Pancreas (tissue), 10 donors: ENCODE data around the gene GAS6. TPM values are rescaled to one million over a fixed set of nuclear protein-coding genes. Genes with fewer than 3 reads are reported as not detected.

ENCODE experiments used
- ATAC-seq, 4 donors: fragments of 200-7000 bp; cut with Tn5 transposase; one replicate each; pipeline versions ENCODE4 v1.8.0 to v1.9.1; 2020; ENCODE audit warnings: mild to moderate bottlenecking in 4 of 4, moderate library complexity in 4 of 4
- DNase-seq, 6 donors: peaks; one replicate each; pipeline ENCODE4 v3.0.0-alpha.2; 2020
- FAIRE-seq: peaks from 2 replicates; lab custom pipeline; 2012; peaks lifted over from hg19 to GRCh38; lab: Jason Lieb, UNC
- H3K27ac ChIP-seq, 4 donors: fragments of 200-600 bp; sonication (generic); 1 replicate in 3 of 4; 2 replicates in 1 of 4; pipeline versions ENCODE4 v1.5.0 to v1.8.0; 2020
- H3K27me3 ChIP-seq, 4 donors: fragments of 200-600 bp; one replicate each; pipeline ENCODE4 v1.8.0; 2021
- H3K36me3 ChIP-seq, 3 donors: fragments of 200-600 bp; sonication (generic) in 1 of 3; one replicate each; pipeline versions ENCODE4 v1.5.0 to v1.8.0; 2020 to 2021
- H3K4me1 ChIP-seq, 3 donors: fragments of 200-600 bp; one replicate each; pipeline ENCODE4 v1.8.0; 2021
- H3K4me3 ChIP-seq, 4 donors: fragments of 200-600 bp; sonication (generic) in 2 of 4; one replicate each; pipeline versions ENCODE4 v1.5.0 to v1.8.0; 2020 to 2021
- H3K9me3 ChIP-seq, 4 donors: fragments of 200-600 bp; one replicate each; pipeline ENCODE4 v1.8.0; 2021
- CTCF ChIP-seq, 4 donors: fragments of 200-600 bp; sonication (generic) in 3 of 4; IDR thresholded peaks; one replicate each; pipeline versions ENCODE4 v1.5.0 to v1.8.0; 2021; ENCODE audit warnings: antibody characterized with exemption in 4 of 4
- WGBS, 2 donors: extraction: QIAGEN DNeasy Blood & Tissue Kit; methylation state at CpG; one replicate each; pipeline ENCODE4 v1.1.7; 2013; 5-methylcytosine and 5-hydroxymethylcytosine counted together
- intact Hi-C, 3 donors: fragments of 100-400 bp; cut with DNase I; formaldehyde crosslinking; loops; one replicate each; pipeline versions ENCODE4 v1.11.1 to v1.14.2; 2022
- polyA plus RNA-seq, 2 donors: library from polyadenylated mRNA; stranded (reverse); fragments of 200-250 nt; gene quantifications; one replicate each; pipeline ENCODE4 v1.2.3, GENCODE V29; 2013
- total RNA-seq, 6 donors: library from RNA; stranded (reverse); fragmentation: NEBNext Ultra II Directional in 4 of 6; extraction: Animal tissue kit (Norgen Biotek cat#: 25700) in 4 of 6; gene quantifications; one replicate each; pipeline versions ENCODE4 v1.2.1 to v1.2.4, GENCODE V29; 2021 to 2023
- donor health status: healthy with polysubstance abuse.
- donor health status: DM: no; HTN: no; CAD: no; lungs with moderate emphysema.
- donor health status: DM: no; HTN: no; CAD: no.
- donor health status: control.
- donor health status: control.
- donor health status: Bipolar disorder and iron deficiency.
- donor health status: DM: yes; HTN: yes; CAD: no.
- donor health status: DM: no; HTN: no; CAD: no.
- donor health status: DM: no; HTN: no; CAD: no.
- donor health status: DM: yes; HTN: yes; CAD: no.

GAS6 gene
- total and polyA plus RNA-seq, 8 donors, result 24.3 to 124 (median 42.2) TPM

GRCh38 chr13:113840541-113841352 lies 23.1 kb downstream of the GAS6 start:
- ATAC-seq (peak in 1 of 4 donors; percentile 31), DNase-seq (peak in 3 of 6 donors; percentile 29 to 69 (median 52)), FAIRE-seq (no peak)
- H3K9me3 ChIP-seq, result no peaks in the 10 kb centered on the region
- H3K27ac ChIP-seq, result peak overlapping the region; percentile 68 to 90 (median 88)
- WGBS, 2 donors, result 71 to 74% methylated on average over 35 of the region's 35 CpGs
- H3K36me3 ChIP-seq, result peaks cover 0 to 11% (median 0%) of the 10 kb centered on the region in 3 donors
- TF ChIP-seq CTCF (IDR thresholded peaks at IDR 0.05), result no peak
- no peak overlapping the region for H3K4me3 ChIP-seq
- no peaks in the 10 kb centered on the region for H3K27me3 ChIP-seq
- peaks cover 12 to 21% (median 16%) of the 10 kb centered on the region in 3 donors for H3K4me1 ChIP-seq
- intact Hi-C loops, result no loop called here

GRCh38 chr13:113839536-113840204 lies 24.2 kb downstream of the GAS6 start:
- FAIRE-seq (no peak), DNase-seq (peak in 5 of 6 donors; percentile 64 to 85 (median 64)), ATAC-seq (peak; percentile 19 to 52 (median 48))
- H3K27ac ChIP-seq, result peak overlapping the region; percentile 68 to 90 (median 88)
- no peaks in the 10 kb centered on the region for H3K9me3 ChIP-seq
- no peaks in the 10 kb centered on the region for H3K27me3 ChIP-seq
- H3K4me3 ChIP-seq, result peak overlapping the region in 1 of 4 donors; percentile 31
- peaks cover 12 to 21% (median 16%) of the 10 kb centered on the region in 3 donors for H3K4me1 ChIP-seq
- no peak for TF ChIP-seq CTCF (IDR thresholded peaks at IDR 0.05)
- H3K36me3 ChIP-seq, result peaks cover 0 to 11% (median 0%) of the 10 kb centered on the region in 3 donors
- intact Hi-C loops, result no loop called here
- 68 to 73% methylated on average over 24 of the region's 24 CpGs for WGBS, 2 donors

- H3K36me3 ChIP-seq, result peaks cover 0 to 5% (median 0%) of the 10 kb centered on the region in 3 donors
- peaks cover 12 to 21% (median 16%) of the 10 kb centered on the region in 3 donors for H3K4me1 ChIP-seq
- ATAC-seq, result no peak
- TF ChIP-seq CTCF (IDR thresholded peaks at IDR 0.05), result no peak
- FAIRE-seq, result no peak
- DNase-seq, result peak in 3 of 6 donors; percentile 13 to 81 (median 39)
- peak overlapping the region in 2 of 4 donors; percentile 1 to 31 for H3K4me3 ChIP-seq
- intact Hi-C loops, result no loop called here
- no peaks in the 10 kb centered on the region for H3K27me3 ChIP-seq
- 86 to 90% methylated on average over 8 of the region's 8 CpGs for WGBS, 2 donors
- no peaks in the 10 kb centered on the region for H3K9me3 ChIP-seq
- H3K27ac ChIP-seq, result peak overlapping the region; percentile 68 to 90 (median 88)
Measured at GRCh38 chr13:113838711-113839201, 25.1 kb downstream of the GAS6 start.

GRCh38 chr13:113837560-113838355 lies 26.1 kb downstream of the GAS6 start:
- Histone ChIP-seq H3K27me3 (no peaks in the 10 kb centered on the region), H3K36me3 (peaks cover 0 to 3% (median 0%) of the 10 kb centered on the region in 3 donors), H3K9me3 (no peaks in the 10 kb centered on the region), H3K4me1 (peaks cover 12 to 21% (median 16%) of the 10 kb centered on the region in 3 donors), H3K27ac (peak overlapping the region; percentile 68 to 83 (median 74)), H3K4me3 (peak overlapping the region in 2 of 4 donors; percentile 20 to 21)
- DNase-seq (peak; percentile 69 to 95 (median 88)), FAIRE-seq (no peak), ATAC-seq (peak; percentile 84 to 94 (median 92))
- TF ChIP-seq CTCF (IDR thresholded peaks at IDR 0.05), result no peak
- 52 to 62% methylated on average over 15 to 16 of the region's 16 CpGs for WGBS, 2 donors
- intact Hi-C loops, result no loop called here
